ENCODE results near the gene BNC2. TPM values are rescaled to one million over a fixed set of nuclear protein-coding genes. Genes with fewer than 3 reads are reported as not detected.

Gene BNC2
- total and polyA plus RNA-seq, 7 experiments from 2014 or later = 0.05 to 1.5 (median 0.59) TPM; not detected in 3

GRCh38 chr9:16361939-16362338 lies 508.5 kb downstream of the BNC2 start:
- H3K9me3 Mint-ChIP-seq = peaks cover 0 to 13% (median 5%) of the 10 kb centered on the region in 11 donors

GRCh38 chr9:16361118-16361517 lies 509.4 kb downstream of the BNC2 start:
- no peaks in the 10 kb centered on the region for H3K36me3 Mint-ChIP-seq
- no peaks in the 10 kb centered on the region for H3K27me3 ChIP-seq (ENCODE audit: control insufficient read depth in 2 of 2, insufficient read depth in 2 of 2, low read length in 2 of 2)
- ATAC-seq = no peak
- no peaks in the 10 kb centered on the region for H3K27me3 Mint-ChIP-seq
- no peak for DNase-seq
- H3K4me3 Mint-ChIP-seq = no peak overlapping the region
- peaks cover 0 to 4% (median 0%) of the 10 kb centered on the region in 7 donors for H3K4me1 Mint-ChIP-seq
- no peak overlapping the region for H3K27ac Mint-ChIP-seq
- ChIA-PET POLR2A (no interaction called here), CTCF (no interaction called here)
- H3K9me3 ChIP-seq (ENCODE audit: control insufficient read depth in 2 of 3, low read length in 3 of 3) = no peaks in the 10 kb centered on the region
- H3K9me3 Mint-ChIP-seq = peaks cover 0 to 7% (median 5%) of the 10 kb centered on the region in 11 donors
- H3K4me3 ChIP-seq (ENCODE audit: low read length) = no peak overlapping the region
- no peaks in the 10 kb centered on the region for H3K4me1 ChIP-seq (ENCODE audit: control insufficient read depth in 2 of 2, insufficient read depth in 2 of 2, low read length in 2 of 2)
- no peak overlapping the region for H3K27ac ChIP-seq (ENCODE audit: low read depth, low read length)
- no peaks in the 10 kb centered on the region for H3K36me3 ChIP-seq (ENCODE audit: control insufficient read depth in 2 of 3, insufficient read depth in 3 of 3, low read length in 3 of 3)
- intact Hi-C loops (cut with micrococcal nuclease) = no loop called here

More at GRCh38 chr9:16361939-16362338, 508.5 kb downstream of the BNC2 start:
- Mint-ChIP-seq H3K27ac (no peak overlapping the region), H3K4me1 (peaks cover 0 to 4% (median 0%) of the 10 kb centered on the region in 7 donors), H3K27me3 (no peaks in the 10 kb centered on the region), H3K4me3 (no peak overlapping the region), H3K36me3 (no peaks in the 10 kb centered on the region)
- Histone ChIP-seq H3K9me3 (ENCODE audit: control insufficient read depth in 2 of 3, low read length in 3 of 3) (no peaks in the 10 kb centered on the region), H3K27me3 (ENCODE audit: control insufficient read depth in 2 of 2, insufficient read depth in 2 of 2, low read length in 2 of 2) (no peaks in the 10 kb centered on the region), H3K36me3 (ENCODE audit: control insufficient read depth in 2 of 3, insufficient read depth in 3 of 3, low read length in 3 of 3) (no peaks in the 10 kb centered on the region), H3K4me1 (ENCODE audit: control insufficient read depth in 2 of 2, insufficient read depth in 2 of 2, low read length in 2 of 2) (no peaks in the 10 kb centered on the region), H3K27ac (ENCODE audit: low read depth, low read length) (no peak overlapping the region), H3K4me3 (ENCODE audit: low read length) (no peak overlapping the region)
- intact Hi-C loops (cut with micrococcal nuclease) = no loop called here
- POLR2A ChIA-PET = no interaction called here
- ATAC-seq (no peak), DNase-seq (no peak)
- CTCF ChIA-PET = no interaction called here

- POLR2A ChIA-PET = no interaction called here
- H3K27ac ChIP-seq (ENCODE audit: low read depth, low read length) = no peak overlapping the region
- H3K36me3 ChIP-seq (ENCODE audit: control insufficient read depth in 2 of 3, insufficient read depth in 3 of 3, low read length in 3 of 3) = no peaks in the 10 kb centered on the region
- intact Hi-C loops (cut with micrococcal nuclease) = no loop called here
- H3K9me3 ChIP-seq (ENCODE audit: control insufficient read depth in 2 of 3, low read length in 3 of 3) = no peaks in the 10 kb centered on the region
- Mint-ChIP-seq H3K27me3 (no peaks in the 10 kb centered on the region), H3K27ac (no peak overlapping the region), H3K4me1 (peaks cover 0 to 4% (median 0%) of the 10 kb centered on the region in 7 donors), H3K4me3 (no peak overlapping the region), H3K9me3 (peaks cover 0 to 7% (median 4%) of the 10 kb centered on the region in 11 donors), H3K36me3 (no peaks in the 10 kb centered on the region)
- CTCF ChIA-PET = no interaction called here
- ATAC-seq = no peak
- DNase-seq = no peak
- H3K4me3 ChIP-seq (ENCODE audit: low read length) = no peak overlapping the region
- no peaks in the 10 kb centered on the region for H3K4me1 ChIP-seq (ENCODE audit: control insufficient read depth in 2 of 2, insufficient read depth in 2 of 2, low read length in 2 of 2)
- H3K27me3 ChIP-seq (ENCODE audit: control insufficient read depth in 2 of 2, insufficient read depth in 2 of 2, low read length in 2 of 2) = no peaks in the 10 kb centered on the region
Observed at GRCh38 chr9:16360247-16360646, 510.2 kb downstream of the BNC2 start.

All from naive thymus-derived CD4-positive, alpha-beta T cell (primary cell).